OCI-LY1 (cell line): ENCODE data around the gene FAS.

Source experiments
- CTCF ChIP-seq: fragments of 200-600 bp; sonication (generic), shearing (Covaris generic); IDR thresholded peaks from 2 replicates; pipeline ENCODE4 v1.5.1; 2017; ENCODE audit warnings: mild to moderate bottlenecking, antibody characterized with exemption, low read length, moderate library complexity, mixed read lengths
- EZH2 ChIP-seq: fragments of 200-600 bp; sonication (generic), shearing (Covaris generic); IDR thresholded peaks from 2 replicates; pipeline ENCODE4 v1.8.0; 2017; ENCODE audit warnings: borderline replicate concordance, mixed run types, mild to moderate bottlenecking, antibody characterized with exemption, low read length, moderate library complexity, mixed read lengths

GRCh38 chr10:89042562-89042961, 52.0 kb downstream of the FAS start:
- no peak for TF ChIP-seq CTCF
- TF ChIP-seq EZH2: no peak
